Measurements from ENCODE around the gene ARHGEF28.

ARHGEF28 gene

DNA sequence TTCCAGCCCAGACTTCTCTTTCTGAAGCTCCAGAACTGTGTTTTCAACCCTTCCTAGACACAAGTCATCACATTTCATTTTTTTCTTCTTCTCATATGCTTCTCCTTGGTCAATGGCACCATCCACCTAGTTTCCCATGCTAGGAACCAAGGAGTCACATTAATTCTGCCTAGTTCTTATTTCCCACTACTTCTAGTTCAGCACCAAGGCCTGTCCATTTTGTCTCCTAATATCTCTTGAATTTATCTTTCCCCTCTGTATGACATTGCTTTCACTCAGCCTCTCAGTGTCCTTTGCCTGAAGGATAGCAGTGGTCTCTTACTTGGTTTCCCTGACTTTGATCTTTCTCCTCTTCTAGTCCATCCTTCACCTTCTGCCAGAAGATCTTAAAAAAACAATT is 38.8 kb downstream of the ARHGEF28 start:
- Histone ChIP-seq H3K4me1 (ENCODE audit: control insufficient read depth, low read depth, low read length) (no peaks in the 10 kb centered on the region), H3K4me3 (ENCODE audit: low read length) (no peak overlapping the region), H3K27ac (ENCODE audit: low read length) (no peak overlapping the region), H3K36me3 (ENCODE audit: control insufficient read depth, low read depth, low read length) (no peaks in the 10 kb centered on the region), H3K9ac (ENCODE audit: low read length) (no peak overlapping the region), H3K27me3 (ENCODE audit: control insufficient read depth, insufficient read depth, low read length) (no peaks in the 10 kb centered on the region), H3K9me3 (ENCODE audit: control insufficient read depth, low read depth, low read length) (no peaks in the 10 kb centered on the region)

DNA sequence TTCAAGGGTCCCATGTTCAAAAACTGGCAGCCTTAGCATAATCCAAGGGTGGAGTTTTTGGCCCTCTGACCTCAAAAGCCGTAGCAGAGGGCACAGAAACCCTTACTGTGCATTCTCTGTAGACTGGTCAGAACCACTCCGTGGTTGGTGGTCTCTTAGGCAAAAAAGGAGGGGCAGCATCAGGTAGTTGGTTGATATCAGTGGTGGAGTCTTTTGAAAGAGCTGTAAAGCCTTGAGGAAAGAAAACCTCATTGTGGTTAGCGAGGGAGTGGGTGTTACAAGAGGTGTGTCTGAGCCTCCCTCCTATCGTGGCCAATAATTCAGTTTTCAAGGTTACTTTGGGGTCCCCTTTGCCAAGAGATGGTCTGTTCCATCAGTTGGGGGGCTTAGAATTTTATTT is 40.9 kb downstream of the ARHGEF28 start:
- Histone ChIP-seq H3K27me3 (ENCODE audit: control insufficient read depth, insufficient read depth, low read length) (no peaks in the 10 kb centered on the region), H3K9me3 (ENCODE audit: control insufficient read depth, low read depth, low read length) (no peaks in the 10 kb centered on the region), H3K9ac (ENCODE audit: low read length) (no peak overlapping the region), H3K4me1 (ENCODE audit: control insufficient read depth, low read depth, low read length) (no peaks in the 10 kb centered on the region), H3K36me3 (ENCODE audit: control insufficient read depth, low read depth, low read length) (no peaks in the 10 kb centered on the region), H3K27ac (ENCODE audit: low read length) (no peak overlapping the region), H3K4me3 (ENCODE audit: low read length) (no peak overlapping the region)

DNA sequence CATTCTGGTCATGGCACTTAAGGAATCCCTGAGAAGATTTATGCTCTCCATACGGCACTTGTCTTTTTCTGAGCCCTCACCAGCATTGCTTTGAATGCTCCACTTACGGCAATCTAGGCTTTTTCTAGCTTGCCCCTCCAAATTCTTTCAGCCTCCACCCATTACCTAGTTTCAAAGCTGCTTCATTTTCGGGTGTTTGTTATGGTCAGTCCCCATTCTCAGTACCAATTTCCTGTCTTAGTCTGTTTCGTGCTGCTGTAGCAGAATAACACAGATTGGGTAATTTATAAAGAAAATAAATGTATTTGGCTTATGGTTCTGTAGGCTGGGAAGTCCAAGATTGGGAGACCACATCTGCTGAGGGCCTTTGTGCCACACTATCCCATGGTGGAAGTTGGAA is 42.0 kb downstream of the ARHGEF28 start:
- Histone ChIP-seq H3K4me3 (ENCODE audit: low read length) (no peak overlapping the region), H3K4me1 (ENCODE audit: control insufficient read depth, low read depth, low read length) (no peaks in the 10 kb centered on the region), H3K27ac (ENCODE audit: low read length) (no peak overlapping the region)

DNA sequence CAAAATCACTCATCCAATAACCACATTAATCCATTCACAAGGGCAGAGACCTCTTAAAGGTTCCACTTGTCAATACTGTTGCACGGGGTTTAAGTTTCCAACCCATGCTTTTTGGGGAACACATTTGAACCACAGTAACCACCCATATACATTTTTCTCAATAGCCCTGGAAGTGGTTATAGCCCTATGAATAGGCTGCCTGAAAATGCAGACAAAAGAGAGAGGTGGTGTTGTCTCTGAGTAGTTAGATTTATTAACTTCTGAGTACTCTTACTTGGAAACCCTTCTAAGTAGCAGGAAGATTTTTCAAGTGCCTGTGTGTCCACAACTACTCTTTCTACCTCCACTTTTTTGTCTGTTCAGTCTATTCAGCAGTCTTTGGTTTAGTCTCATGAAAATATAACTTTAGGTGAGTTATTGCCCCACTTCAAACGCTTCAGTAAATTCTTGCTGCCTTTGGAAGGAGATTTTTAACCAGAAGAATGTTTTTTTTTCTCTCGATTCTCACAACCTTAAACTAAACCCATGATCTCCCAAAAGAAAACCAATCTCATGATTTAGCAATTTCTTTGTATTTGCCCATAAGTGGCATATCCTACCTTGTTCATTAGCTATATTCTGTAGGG is 42.6 kb downstream of the ARHGEF28 start:
- Histone ChIP-seq H3K9ac (ENCODE audit: low read length) (no peak overlapping the region), H3K36me3 (ENCODE audit: control insufficient read depth, low read depth, low read length) (no peaks in the 10 kb centered on the region), H3K27ac (ENCODE audit: low read length) (no peak overlapping the region), H3K4me1 (ENCODE audit: control insufficient read depth, low read depth, low read length) (no peaks in the 10 kb centered on the region), H3K4me3 (ENCODE audit: low read length) (no peak overlapping the region), H3K9me3 (ENCODE audit: control insufficient read depth, low read depth, low read length) (no peaks in the 10 kb centered on the region), H3K27me3 (ENCODE audit: control insufficient read depth, insufficient read depth, low read length) (no peaks in the 10 kb centered on the region)

More for the DNA sequence above, 42.0 kb downstream of the ARHGEF28 start:
- Histone ChIP-seq H3K27me3 (ENCODE audit: control insufficient read depth, insufficient read depth, low read length) (no peaks in the 10 kb centered on the region), H3K9me3 (ENCODE audit: control insufficient read depth, low read depth, low read length) (no peaks in the 10 kb centered on the region), H3K9ac (ENCODE audit: low read length) (no peak overlapping the region), H3K36me3 (ENCODE audit: control insufficient read depth, low read depth, low read length) (no peaks in the 10 kb centered on the region)

DNA sequence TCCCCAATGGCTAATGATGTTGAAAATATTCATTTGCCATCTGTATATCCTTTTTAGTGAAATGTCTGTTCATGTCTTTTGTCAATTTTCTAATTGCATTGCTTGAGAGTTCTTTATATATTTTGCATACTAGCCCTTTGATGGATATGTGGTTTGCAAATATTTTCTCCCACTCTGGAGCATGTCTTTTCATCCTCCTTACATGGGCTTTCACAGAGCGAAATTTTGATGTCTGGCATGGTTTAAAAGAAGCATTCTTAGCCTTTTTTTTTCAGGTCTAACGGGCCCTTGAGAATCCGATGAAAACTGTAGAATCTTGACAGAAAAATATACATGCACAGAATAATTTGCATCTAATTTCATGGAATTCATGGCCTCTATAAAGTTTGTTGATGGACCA is 44.7 kb downstream of the ARHGEF28 start:
- no peaks in the 10 kb centered on the region for H3K4me1 ChIP-seq (ENCODE audit: control insufficient read depth, low read depth, low read length)
- no peaks in the 10 kb centered on the region for H3K9me3 ChIP-seq (ENCODE audit: control insufficient read depth, low read depth, low read length)
- H3K27ac ChIP-seq (ENCODE audit: low read length), result no peak overlapping the region
- H3K9ac ChIP-seq (ENCODE audit: low read length), result no peak overlapping the region
- no peak overlapping the region for H3K4me3 ChIP-seq (ENCODE audit: low read length)
- H3K36me3 ChIP-seq (ENCODE audit: control insufficient read depth, low read depth, low read length), result no peaks in the 10 kb centered on the region
- H3K27me3 ChIP-seq (ENCODE audit: control insufficient read depth, insufficient read depth, low read length), result no peaks in the 10 kb centered on the region

DNA sequence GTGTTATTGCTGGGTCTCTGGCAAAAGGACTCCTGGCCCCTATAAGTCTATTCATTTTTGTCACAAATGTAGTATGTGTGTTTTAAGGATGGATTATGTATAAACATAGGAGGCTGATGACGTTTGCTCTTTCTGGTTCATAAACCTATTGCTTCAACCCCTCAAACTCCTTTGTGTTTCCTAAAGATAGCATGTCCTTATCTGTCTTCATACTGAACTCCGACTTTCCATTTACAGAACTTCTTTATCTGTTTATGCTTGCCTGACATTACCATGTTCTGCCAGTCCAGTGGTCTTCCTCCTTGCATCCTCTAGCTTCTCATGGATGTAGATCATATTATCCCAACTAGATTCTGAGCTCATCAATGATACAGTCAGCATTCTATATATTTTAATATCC is 46.1 kb downstream of the ARHGEF28 start:
- Histone ChIP-seq H3K36me3 (ENCODE audit: control insufficient read depth, low read depth, low read length) (no peaks in the 10 kb centered on the region), H3K9ac (ENCODE audit: low read length) (no peak overlapping the region), H3K4me3 (ENCODE audit: low read length) (no peak overlapping the region), H3K27me3 (ENCODE audit: control insufficient read depth, insufficient read depth, low read length) (no peaks in the 10 kb centered on the region), H3K27ac (ENCODE audit: low read length) (no peak overlapping the region), H3K9me3 (ENCODE audit: control insufficient read depth, low read depth, low read length) (no peaks in the 10 kb centered on the region), H3K4me1 (ENCODE audit: control insufficient read depth, low read depth, low read length) (no peaks in the 10 kb centered on the region)

DNA sequence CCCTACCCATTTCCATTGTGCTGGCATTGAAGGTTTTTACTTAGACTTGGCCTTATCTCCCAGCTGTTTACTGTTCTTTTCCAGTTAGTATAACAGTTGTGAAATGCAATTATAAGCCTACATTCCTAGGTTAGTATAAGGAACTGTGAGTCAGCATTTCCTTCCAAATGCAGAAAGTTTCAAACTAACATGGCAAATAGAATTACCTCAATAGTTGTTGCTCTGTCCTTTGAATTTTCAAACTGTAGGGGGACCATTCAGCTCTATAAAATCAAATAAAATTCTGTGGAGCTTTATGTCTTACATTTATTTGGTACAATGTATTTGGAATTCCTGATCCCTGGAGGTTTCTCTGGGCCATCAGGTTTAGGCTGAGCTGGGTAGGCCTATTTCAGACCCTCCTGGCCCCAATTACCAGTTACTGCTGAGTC is 47.2 kb downstream of the ARHGEF28 start:
- Histone ChIP-seq H3K9ac (ENCODE audit: low read length) (no peak overlapping the region), H3K27me3 (ENCODE audit: control insufficient read depth, insufficient read depth, low read length) (no peaks in the 10 kb centered on the region), H3K4me1 (ENCODE audit: control insufficient read depth, low read depth, low read length) (no peaks in the 10 kb centered on the region), H3K4me3 (ENCODE audit: low read length) (no peak overlapping the region), H3K9me3 (ENCODE audit: control insufficient read depth, low read depth, low read length) (no peaks in the 10 kb centered on the region), H3K27ac (ENCODE audit: low read length) (no peak overlapping the region), H3K36me3 (ENCODE audit: control insufficient read depth, low read depth, low read length) (no peaks in the 10 kb centered on the region)

DNA sequence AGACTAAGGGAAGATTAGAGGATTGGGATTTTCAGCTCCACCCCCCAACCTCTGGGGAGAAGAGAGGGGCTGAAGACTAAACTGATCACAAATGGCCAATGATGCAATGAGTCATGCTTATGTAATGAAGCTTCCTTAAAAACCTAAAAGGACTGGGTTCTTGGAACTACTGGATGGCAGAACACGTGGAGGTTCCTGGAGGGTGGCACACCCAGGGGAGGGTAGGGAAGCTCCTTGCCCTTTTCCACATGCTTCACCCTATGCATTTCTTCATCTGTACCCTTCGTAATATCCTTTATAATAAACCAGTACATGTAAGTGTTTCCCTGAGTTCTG is 48.6 kb downstream of the ARHGEF28 start:
- H3K27ac ChIP-seq (ENCODE audit: low read length), result no peak overlapping the region
- no peaks in the 10 kb centered on the region for H3K4me1 ChIP-seq (ENCODE audit: control insufficient read depth, low read depth, low read length)
- H3K9ac ChIP-seq (ENCODE audit: low read length), result no peak overlapping the region
- no peaks in the 10 kb centered on the region for H3K36me3 ChIP-seq (ENCODE audit: control insufficient read depth, low read depth, low read length)
- H3K9me3 ChIP-seq (ENCODE audit: control insufficient read depth, low read depth, low read length), result no peaks in the 10 kb centered on the region
- no peaks in the 10 kb centered on the region for H3K27me3 ChIP-seq (ENCODE audit: control insufficient read depth, insufficient read depth, low read length)
- no peak overlapping the region for H3K4me3 ChIP-seq (ENCODE audit: low read length)

DNA sequence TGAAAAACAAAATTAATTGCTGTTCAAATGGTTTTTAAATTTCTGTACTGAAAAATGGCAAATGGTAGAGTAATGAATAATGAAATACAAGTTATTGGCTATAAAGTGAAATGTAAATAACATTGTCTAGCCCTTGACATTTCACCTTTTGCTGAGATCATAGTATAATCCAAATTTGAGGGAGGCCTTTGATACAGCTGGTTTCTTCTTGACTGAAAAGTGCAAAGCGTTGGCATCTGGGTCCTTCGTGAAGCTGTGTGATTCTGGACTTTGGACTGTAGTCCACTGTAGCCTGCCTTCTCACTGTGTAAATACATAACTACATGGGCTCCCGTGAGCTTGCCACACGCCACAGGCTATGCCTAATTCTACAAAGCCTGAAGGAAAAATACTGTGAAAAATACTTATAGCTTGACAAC is 52.3 kb downstream of the ARHGEF28 start:
- no peak overlapping the region for H3K9ac ChIP-seq (ENCODE audit: low read length)
- no peak overlapping the region for H3K4me3 ChIP-seq (ENCODE audit: low read length)
- no peaks in the 10 kb centered on the region for H3K27me3 ChIP-seq (ENCODE audit: control insufficient read depth, insufficient read depth, low read length)
- H3K36me3 ChIP-seq (ENCODE audit: control insufficient read depth, low read depth, low read length), result no peaks in the 10 kb centered on the region
- H3K9me3 ChIP-seq (ENCODE audit: control insufficient read depth, low read depth, low read length), result no peaks in the 10 kb centered on the region
- no peak overlapping the region for H3K27ac ChIP-seq (ENCODE audit: low read length)
- no peaks in the 10 kb centered on the region for H3K4me1 ChIP-seq (ENCODE audit: control insufficient read depth, low read depth, low read length)

DNA sequence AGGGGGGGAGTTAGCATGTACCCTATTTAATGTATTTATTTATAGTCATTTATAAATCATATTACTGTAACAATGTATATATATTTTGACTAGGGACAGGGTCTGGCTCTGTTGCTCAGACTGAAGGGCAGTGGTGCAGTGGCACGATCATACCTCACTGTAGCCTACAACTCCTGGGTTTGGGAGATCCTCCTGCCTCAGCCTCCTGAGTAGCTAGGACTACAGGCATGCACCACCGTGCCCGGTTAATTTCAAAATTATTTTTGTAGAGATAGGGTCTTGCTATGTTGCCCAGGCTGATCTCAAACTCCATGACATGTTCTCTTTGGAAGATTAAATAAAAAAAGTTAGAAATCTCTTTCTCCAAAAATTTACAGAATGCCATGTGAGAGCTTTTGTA is 52.8 kb downstream of the ARHGEF28 start:
- H3K4me3 ChIP-seq (ENCODE audit: low read length), result no peak overlapping the region
- H3K9ac ChIP-seq (ENCODE audit: low read length), result no peak overlapping the region
- H3K9me3 ChIP-seq (ENCODE audit: control insufficient read depth, low read depth, low read length), result no peaks in the 10 kb centered on the region
- H3K27ac ChIP-seq (ENCODE audit: low read length), result no peak overlapping the region
- H3K36me3 ChIP-seq (ENCODE audit: control insufficient read depth, low read depth, low read length), result no peaks in the 10 kb centered on the region
- H3K4me1 ChIP-seq (ENCODE audit: control insufficient read depth, low read depth, low read length), result no peaks in the 10 kb centered on the region
- H3K27me3 ChIP-seq (ENCODE audit: control insufficient read depth, insufficient read depth, low read length), result no peaks in the 10 kb centered on the region

DNA sequence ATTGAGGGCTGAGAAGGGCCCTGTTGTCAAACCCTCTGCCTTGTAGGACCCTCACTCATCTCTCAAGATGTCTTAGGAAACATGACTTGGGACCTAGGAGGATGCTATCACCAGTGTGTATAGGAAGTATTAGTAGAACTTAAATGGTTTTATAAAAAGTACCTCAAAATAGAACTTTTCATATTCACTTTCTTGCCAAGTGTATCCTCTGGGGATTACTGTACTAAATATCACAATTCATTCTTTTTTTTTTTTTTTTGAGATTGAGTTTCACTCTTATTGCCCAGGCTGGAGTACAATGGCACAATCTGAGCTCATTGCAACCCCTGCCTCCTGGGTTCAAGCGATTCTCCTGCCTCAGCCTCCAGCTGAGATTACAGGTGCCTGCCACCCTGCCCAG is 56.2 kb downstream of the ARHGEF28 start:
- Histone ChIP-seq H3K4me3 (ENCODE audit: low read length) (no peak overlapping the region), H3K27me3 (ENCODE audit: control insufficient read depth, insufficient read depth, low read length) (no peaks in the 10 kb centered on the region), H3K9me3 (ENCODE audit: control insufficient read depth, low read depth, low read length) (no peaks in the 10 kb centered on the region), H3K4me1 (ENCODE audit: control insufficient read depth, low read depth, low read length) (no peaks in the 10 kb centered on the region), H3K9ac (ENCODE audit: low read length) (no peak overlapping the region), H3K36me3 (ENCODE audit: control insufficient read depth, low read depth, low read length) (no peaks in the 10 kb centered on the region), H3K27ac (ENCODE audit: low read length) (no peak overlapping the region)

DNA sequence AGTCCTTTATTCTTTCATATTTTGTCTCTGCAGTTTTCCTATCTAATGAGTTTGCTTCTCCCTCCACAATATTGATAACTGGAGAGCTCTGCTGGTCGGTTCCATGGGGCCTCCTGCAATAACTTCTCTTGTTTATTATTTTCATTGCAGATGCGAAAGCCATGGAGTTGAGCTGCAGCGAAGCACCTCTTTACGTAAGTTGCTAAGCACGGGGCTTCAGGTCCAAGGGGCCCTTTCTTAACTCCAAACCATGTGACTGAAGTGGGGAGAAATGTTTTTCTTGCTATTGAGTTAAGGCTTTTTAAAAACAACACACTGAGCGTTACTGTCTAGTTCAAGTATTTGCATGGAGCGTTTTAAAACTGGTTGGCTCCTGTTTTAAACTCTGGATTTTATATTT is 58.7 kb downstream of the ARHGEF28 start:
- no peak overlapping the region for H3K27ac ChIP-seq (ENCODE audit: low read length)
- no peak overlapping the region for H3K4me3 ChIP-seq (ENCODE audit: low read length)
- no peaks in the 10 kb centered on the region for H3K27me3 ChIP-seq (ENCODE audit: control insufficient read depth, insufficient read depth, low read length)
- no peak overlapping the region for H3K9ac ChIP-seq (ENCODE audit: low read length)
- H3K9me3 ChIP-seq (ENCODE audit: control insufficient read depth, low read depth, low read length), result no peaks in the 10 kb centered on the region
- no peaks in the 10 kb centered on the region for H3K4me1 ChIP-seq (ENCODE audit: control insufficient read depth, low read depth, low read length)
- H3K36me3 ChIP-seq (ENCODE audit: control insufficient read depth, low read depth, low read length), result no peaks in the 10 kb centered on the region

All from iPS-18a (cell line).